Medulla oblongata (tissue), 1 donor: ENCODE measurements around the gene CEP104.

Source experiments
- DNase-seq: peaks from one replicate; pipeline ENCODE4 v3.0.0-alpha.2; 2015; ENCODE audit errors: extremely low spot score

The CEP104 gene

DNA sequence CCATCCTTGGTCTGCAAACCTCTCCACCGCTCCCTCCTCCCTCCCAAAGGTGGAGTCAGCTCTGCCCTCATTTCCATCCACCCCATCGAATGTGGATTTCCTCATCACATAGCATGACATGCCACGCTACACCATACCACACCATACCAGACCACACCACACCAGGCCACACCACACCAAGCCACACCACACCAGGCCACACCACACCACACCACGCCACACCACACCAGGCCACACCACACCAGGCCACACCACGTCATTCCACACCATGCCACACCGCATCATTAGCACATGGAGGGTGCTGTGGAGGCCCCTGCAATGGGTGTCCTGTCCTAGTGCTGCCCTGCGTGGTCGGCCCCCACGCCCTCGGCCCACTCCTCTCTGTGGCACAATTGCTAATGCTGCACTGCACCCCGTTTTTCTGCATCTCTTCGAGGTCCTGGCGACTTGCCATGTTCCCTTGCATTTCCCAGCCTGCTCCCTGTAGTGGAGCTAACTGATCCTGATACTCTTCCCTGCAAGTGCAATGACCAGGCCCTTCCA, 11.5 kb upstream of the CEP104 start:
- DNase-seq = no peak

DNA sequence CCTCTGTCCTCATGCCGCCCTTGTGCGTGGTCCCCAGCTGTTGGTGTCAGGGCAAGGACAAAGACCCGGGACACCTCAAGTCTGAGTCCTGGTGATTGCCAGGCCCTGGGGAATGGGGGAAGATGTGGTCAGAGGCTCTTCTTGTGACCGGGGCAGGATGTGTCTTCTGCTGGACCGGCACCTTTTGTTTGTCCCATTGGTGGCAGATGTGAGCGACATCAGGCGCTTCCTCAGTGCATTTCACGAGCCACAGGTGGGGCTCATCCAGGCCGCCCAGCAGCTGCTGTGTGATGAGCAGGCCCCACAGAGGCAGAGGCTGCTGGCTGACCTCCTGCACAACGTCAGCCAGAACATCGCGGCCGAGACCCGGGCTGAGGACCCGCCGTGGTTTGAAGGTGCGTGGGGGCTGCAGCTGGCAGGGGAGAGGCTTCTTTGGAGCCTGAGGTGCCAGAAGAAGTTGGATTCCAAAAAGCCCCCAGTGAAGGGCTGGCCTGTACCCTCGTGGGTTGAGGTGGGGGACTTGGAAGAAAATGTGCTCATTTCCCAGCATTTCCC, 8.7 kb upstream of the CEP104 start:
- DNase-seq = no peak

DNA sequence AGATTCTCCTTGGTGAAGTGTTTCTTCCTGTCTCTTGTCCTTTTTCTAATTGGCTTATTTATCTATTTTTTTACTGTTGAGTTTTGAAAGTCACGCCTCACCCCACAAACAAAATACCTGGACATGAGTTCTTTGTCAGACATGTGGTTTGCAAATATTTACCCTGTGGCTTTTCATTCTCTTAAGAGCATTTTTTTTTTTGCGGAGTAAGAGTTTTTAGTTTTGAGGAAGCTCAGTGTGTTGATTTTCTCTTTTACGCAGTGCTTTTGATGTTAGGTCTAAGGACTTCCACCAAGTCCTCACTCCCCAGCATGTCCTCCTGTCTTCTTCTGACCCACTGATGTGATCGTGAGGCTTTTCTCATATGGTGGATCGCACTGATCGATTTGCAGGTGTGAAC, 7.9 kb upstream of the CEP104 start:
- no peak for DNase-seq

DNA sequence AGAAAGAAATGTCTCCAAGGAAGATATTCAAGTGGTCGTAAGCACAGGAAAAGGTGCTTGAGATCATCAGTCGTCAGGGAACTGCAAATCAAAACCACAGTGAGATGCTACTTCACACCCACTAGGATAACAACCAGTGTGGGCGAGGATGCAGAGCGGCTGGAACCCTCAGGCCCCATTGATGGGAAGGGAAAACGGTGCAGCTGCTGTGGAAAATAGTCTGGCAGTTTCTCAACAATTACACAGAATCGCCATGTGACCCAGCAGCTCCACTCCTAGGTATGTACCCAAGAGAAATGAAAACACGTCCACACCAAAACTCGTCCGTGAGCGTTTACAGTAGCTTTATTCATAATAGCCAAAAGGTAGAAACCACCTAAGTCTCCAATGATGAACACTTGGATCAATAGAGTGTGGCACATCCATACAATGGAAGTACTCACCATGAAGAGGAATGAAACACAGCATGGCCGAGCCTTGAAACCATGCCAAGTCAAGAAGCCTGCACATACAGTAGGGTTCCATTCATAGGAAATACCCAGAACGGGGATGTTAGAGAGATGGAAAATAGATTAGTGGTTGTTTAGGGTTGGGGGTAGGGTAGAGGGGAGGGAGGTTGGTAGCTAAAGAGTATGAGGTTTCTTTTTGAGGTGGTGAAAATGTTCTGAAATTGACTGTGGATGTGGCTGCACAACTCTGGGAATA, 6.4 kb upstream of the CEP104 start:
- DNase-seq = peak; percentile 38

DNA sequence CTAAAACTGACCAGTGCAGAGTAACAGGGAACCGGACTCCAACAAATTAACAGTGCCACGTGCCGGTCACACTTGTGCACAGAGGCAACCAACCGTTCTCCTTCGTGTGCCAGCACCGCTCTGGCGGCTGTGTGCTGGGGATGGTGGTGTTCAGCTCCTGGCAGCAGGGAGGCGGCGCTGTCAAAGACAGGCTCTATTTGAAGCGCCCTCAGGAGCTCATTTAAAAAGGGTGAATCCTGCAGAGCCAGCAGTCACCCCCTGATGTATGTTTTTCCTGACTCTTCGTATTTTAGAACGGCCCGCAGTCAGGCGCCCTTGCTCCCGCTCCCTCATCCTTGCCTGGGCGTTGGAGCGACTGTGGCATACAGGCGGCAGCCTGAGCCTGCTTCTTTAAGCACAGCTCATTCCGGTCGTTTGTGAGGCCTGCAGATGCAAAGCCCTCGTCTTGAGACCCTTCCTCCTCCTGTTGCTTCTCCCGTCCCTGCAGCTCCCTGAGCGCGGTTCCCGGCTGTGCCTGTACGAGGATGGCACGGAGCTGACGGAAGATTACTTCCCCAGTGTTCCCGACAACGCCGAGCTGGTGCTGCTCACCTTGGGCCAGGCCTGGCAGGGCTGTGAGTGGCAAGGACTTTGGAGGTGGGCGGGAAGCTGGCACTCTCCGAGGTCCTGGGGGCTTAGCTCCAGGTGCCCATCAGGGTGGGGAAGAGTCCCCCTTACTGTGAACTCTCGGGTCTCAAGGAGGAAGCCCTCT, 1.4 kb upstream of the CEP104 start:
- DNase-seq = peak; percentile 62

DNA sequence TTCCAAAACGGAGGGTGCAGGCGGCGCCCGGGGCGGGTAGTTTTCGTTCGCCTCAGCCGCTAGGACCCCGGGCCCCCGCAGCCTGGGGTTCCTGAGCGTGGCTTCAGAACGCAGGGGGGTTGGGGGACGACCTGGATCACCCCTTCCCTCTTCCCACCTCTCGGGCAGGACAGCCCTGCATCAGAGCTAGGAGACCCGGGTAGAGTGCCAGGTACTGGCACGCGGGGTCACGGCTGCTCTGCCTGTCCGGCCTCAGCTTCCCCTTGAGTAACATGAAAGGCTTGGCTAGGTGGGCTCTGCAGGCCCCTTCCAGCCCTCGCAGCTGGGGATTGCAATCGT, 749 bp upstream of the CEP104 start:
- no peak for DNase-seq

DNA sequence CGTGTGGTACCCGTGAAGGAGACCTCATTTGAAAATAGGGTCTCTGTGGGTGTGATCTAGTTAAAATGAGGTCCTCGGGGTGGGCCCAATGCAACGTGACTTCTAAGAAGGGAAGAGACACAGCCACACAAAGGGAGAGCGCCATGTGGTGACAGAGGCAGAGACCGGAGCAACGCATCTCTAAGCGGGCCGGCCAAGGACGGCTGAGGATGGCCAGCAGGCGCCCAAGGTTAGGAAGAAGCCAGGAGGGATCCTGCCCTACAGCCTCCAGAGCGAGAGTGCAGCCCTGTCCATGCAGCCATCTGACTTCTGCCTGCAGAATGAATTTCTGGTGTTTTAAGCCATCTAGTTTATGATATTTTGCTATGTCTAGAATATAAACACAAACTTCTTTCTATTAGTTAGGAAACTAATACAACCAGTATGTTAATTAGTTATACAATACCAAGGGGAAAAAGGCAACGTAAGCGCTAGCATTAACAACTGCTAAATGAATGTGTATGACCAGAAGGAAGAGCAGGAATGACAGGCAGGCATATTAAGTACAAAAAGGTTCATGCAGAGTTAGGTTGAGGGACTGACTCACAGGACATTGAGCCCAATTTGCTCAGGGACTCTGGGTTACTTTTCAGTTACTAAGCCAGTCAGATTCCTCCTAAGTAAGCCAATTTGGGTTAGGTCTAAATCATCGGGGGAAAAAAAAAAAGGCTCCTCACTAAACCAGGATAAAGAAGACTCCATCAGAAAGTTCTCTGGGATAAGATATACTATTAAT, 4.1 kb downstream of the CEP104 start:
- no peak for DNase-seq

DNA sequence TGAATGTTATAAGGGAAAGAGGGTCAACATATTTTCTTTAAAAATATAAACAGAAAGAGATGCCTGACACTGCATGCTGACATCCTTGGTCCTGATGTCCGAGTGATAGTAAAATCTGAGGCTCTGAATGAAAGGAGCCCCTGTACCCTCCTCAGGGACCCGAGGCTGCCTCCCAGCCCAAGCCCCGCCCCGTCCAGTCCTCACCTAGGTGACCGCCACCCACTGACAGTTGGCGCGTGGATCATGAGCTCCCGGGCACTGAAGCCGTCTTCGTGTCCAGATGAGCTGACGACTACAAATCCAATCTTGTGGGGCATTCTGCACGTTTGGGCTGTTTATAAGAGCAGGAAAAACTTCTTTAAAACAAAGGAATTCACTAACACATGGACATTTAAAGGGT, 4.9 kb downstream of the CEP104 start:
- no peak for DNase-seq

DNA sequence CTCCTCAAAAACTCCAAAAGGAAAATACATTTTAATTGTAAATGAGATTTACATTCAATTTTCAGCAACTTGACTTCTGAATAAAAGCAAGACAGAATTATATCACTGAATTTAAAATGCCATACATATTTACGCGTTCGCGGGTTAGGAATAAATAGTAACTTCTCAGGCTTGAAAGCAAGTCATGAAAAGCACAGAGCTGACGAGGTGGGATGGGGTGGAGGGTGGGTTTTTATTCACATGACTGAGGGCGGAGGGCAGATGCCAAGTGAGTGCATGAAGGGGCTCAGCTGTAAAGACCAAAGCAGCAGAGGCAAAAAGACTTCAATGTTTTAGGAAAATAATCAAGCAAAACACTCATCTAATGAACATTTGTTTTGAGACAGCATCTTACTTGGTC, 5.7 kb downstream of the CEP104 start:
- no peak for DNase-seq

DNA sequence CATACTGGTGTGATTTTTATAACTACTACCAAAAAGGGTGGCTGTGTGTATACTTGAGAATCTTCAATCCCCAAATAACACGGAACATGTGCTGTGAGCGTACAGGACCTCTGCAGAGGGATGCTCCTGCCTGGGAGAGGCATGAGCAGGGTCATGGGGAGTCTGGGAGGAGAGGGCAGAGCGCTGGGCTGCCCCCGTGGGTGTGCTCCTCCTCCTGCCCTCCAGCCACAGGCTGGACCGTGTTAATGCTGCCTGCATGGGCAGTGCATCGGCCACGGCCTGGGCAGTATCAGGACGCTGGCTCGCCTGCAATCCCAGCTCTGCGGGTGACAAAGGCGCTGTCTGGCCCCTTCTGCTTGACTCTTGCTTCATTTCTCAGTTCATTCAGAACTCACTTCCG, 6.2 kb downstream of the CEP104 start:
- no peak for DNase-seq

DNA sequence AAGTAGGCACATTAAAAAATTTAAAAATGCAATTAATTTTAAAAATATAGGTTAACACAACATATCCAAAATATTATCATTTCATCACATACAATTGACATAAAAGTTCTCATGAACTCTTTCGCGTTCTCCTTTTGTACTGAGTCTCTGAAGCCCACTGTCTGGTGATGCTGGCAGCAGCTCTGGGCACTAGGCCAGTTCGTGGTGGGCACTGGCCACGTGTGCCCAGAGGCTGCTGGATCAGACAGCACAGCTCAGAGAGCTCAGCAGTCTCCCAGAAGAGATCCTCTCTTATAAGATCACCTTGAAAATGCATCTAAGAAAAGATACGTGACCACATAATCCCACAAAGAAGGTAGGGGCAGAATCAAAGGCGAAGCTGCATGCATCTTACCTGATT, 9.9 kb downstream of the CEP104 start:
- no peak for DNase-seq

DNA sequence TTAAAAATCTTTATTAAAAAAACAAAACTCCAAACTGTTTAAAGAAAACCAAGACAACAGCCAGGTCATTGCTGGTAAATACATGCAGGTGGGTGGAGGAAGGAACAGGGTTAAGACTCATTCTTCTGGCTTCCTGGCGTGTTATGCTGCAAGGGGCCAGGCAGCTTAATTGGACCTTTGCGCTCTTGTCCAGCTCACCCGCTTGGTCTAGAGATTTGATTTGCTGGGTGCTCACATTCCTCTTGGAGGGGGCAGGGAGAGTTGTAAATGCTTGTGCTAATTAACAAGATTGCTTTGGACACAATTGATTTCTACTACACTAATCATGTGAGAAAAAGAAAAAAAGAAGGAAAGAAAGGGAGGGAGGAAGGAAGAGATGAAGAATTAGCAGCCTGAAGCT, 10.5 kb downstream of the CEP104 start:
- no peak for DNase-seq

DNA sequence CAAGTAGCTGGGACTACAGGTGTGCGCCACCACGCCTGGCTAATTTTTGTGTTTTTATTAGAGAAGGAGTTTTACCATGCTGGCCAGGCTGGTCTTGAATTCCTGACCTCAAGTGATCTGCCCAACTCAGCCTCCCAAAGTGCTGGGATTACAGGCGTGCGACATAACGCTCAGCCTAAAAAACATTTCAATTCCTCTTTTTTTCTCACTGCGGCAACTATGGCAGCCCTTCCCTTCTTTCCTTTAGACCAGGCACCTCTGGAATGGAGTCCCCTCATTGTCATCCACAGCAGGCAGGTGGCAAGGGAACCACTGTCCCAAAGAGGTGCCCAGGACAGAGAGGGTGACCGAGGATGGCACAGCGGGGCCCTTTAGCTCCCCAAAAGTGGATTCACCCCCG, 14.1 kb downstream of the CEP104 start:
- no peak for DNase-seq

DNA sequence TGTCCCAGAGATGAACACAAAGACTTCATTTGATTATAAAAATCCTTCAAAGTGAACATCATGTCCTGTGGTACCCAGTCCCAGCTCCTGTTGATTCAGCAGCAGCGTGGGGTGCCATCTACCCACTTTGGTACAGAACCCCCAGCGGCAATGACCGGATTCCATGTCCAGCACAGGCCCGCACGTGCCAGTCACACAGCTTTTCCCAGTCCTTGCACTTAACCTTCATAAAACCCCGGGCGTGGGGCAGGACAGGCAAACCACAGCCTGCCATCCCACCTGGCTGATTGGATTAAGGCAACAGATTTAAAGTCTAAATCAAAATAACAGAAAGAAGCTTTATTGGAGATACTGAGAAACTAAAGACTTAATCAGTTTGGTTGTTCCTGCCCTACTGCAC, 15.5 kb downstream of the CEP104 start:
- DNase-seq = no peak

DNA sequence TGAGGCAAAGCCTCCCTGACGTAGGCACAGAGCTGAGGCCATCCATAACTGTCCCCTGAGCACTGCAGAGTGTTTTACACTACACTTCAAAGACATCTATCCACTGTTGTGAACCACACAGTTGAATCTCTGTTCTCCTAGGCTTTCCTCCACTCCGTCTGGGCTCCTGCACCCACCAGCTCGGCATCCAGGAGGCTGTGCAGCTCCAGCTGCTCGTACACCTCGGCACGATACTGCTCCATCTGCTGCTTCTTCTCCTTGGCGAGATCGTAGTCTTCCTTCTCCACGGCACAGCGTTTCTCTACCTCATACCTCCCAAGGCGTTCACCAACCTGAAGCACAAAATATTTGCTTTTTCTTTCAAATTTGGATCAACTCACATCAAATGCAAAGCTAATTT, 18.2 kb downstream of the CEP104 start:
- no peak for DNase-seq

DNA sequence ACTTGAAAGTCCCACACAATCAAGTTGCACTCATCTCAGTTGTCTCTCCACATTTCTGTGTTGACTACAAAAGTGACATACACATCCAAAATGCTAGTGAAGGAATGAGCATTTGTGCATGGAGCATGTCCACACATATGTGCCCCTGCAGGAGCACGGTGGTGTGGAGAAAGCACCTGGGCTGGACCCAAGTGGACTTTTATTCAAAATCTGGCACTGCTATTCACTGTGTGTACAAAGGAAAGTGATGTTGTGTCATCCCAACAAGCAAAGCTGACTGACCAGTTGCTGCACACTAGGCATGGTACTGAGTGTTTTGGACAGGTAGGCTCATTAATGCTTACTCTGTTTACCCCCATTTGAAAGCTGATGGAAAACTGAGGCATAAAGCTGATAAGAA, 19.3 kb downstream of the CEP104 start:
- DNase-seq = no peak

DNA sequence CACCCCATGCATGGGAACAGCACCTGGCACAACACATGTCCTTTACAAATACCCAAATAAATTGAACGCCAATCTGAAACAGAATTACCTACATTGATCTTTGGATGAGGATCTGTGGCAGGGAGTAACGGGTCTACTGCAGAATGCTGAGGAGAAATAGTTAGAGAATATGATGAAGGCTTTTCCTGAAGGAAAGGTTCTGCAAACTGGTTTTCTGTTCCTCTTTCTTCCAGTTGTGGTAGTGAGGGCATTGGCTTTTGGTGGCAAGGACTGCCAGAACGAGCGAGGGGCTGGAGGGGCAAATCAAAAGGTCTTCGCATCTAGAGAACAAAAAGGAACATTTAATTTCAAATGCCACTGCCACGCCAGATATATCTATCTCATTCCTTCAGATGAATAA, 19.8 kb downstream of the CEP104 start:
- no peak for DNase-seq

DNA sequence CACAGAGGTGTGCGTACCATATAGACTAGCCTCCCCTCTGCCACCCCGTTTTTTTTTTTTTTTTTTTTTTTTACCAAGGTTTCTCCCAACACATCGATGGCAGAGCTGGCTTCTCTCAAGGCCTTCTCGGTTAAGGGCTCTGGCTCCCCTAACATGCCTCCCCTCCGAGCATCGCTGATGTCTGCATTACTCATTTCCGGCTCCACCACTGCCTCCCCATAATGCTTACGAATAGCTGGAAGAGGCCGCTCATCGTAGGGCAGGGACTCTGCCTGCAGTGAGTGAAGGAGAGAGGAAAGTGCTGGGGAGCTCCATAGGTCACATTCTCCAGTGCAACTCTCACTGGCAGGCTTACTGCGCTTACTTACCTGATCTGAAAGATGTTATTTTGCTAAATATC, 20.6 kb downstream of the CEP104 start:
- DNase-seq = no peak

DNA sequence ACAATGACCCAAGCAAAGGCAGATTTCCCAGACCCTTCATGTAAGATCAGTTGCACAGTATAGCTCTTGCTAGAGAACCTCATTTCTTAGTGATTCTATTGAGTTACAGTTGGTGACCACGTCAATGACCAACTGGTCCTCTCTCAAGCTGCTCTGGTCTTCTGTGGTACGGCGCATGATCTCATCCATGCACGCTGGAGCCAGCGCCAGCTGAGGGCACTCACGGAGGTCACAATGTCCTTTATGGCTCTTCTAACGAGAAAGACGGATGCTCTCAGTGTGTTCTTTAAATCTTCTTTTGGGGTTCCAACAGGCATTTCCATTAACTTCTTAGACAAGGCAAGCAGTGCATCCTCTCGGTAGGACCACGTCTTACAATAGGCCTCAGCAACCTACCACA, 22.3 kb downstream of the CEP104 start:
- no peak for DNase-seq

DNA sequence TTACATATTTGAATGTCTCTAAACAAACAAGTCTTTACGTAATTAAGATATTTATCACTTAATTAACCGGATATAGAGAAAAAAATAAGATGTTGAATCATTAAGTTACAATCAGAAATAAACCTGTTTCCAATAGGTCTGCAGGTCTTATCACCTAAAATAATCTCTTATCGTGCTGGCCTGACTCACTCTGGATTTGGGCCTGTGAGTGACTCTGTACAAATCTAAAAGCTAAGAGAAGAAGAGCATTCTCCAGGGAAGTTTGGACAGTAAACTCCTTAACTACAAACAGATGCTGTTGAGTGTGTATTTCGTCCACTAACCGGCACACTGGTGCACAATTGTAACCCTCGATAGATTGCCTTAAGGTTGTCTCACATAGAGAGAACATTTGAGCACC, 25.3 kb downstream of the CEP104 start:
- no peak for DNase-seq

DNA sequence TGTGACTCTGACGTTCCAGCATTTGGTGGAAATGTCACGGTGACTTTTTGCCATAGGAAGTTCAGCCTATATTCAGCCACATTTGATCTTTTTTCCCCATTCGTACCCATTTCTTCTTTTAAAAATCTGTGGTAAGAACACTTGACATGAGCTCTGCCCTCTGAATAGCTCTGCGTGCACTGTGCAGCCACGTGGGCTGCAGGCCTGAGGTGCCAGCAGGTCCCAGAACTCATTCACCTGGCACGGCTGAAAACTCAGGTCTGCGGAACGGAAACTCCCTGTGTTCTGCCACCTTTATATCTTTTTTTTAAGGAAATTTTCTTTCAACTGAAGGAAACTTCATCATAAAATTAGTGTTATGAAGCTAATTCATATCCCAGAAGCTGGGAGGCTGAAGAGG, 28.6 kb downstream of the CEP104 start:
- DNase-seq = no peak

DNA sequence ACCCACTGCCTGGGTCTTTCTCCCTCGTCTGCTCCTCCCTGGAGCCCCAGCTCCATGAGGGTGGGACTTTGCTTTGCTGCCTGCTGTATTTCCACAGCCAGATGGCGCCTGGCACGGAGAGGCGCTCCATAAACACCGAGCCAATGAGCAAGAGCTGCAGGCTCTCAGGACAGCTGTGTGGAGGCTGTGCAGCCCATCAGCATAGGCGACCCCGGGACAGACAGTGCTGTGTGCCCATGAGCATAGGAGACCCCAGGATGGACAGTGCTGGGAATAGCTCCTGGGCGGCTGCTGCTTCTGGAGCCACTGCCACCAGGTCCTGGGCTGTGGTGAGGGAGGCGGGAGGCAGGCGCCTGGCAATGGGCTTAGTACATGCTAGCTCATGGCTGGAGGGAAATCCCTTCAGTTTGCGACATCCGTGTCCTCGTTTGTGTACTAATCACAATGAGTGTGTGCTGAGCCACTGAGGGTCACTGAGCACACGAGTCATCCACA, 29.2 kb downstream of the CEP104 start:
- DNase-seq = peak; percentile 62
